ENCODE measurements around the gene TMEM163. TPM values are rescaled to one million over a fixed set of nuclear protein-coding genes. Genes with fewer than 3 reads are reported as not detected.
A peak's percentile ranks its signal among the peaks of the same experiment; 100 is the strongest.
"Not testable (repeated sequence)": the region's sequence is repeated elsewhere in the genome, so short reads cannot be mapped to it uniquely, and the experiment has no call there.

Gene TMEM163
- total RNA-seq, 2 donors from 2014 or later = 16.2 to 27.5 TPM

DNA sequence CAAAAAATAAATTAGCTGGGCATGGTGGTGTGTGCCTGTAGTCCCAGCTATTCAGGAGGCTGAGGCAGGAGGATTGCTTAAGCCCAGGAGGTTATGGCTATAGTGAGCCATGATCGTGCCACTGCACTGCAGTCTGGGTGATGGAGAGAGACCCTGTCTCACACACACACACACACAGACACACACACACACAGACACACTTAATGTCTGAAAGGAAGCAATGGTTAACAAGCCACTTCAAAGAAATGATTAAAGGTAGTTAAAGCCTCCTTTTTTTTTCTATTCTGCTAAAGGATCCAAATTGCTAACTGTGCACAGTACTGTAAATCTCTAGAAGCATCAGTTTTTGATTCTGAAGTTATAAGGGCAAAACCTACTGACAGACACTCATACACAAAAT is 211.1 kb downstream of the TMEM163 start:
- Histone ChIP-seq H3K36me3 (replicated peaks in 1 of 2; ENCODE audit: insufficient read depth in 1 of 2, low read depth in 2 of 2) (no peaks in the 10 kb centered on the region), H3K27ac (no peak overlapping the region), H3K4me1 (no peaks in the 10 kb centered on the region), H3K27me3 (no peaks in the 10 kb centered on the region), H3K4me3 (no peak overlapping the region), H3K9me3 (no peaks in the 10 kb centered on the region)
- intact Hi-C loops (cut with DNase I) = no loop called here
- ATAC-seq (no peak), DNase-seq (no peak)
- 91 to 95% methylated on average over 1 of the region's 1 CpG for WGBS, 2 donors
- no peak for TF ChIP-seq POLR2A (IDR thresholded peaks at IDR 0.05)
- TF ChIP-seq, protein P1, sequence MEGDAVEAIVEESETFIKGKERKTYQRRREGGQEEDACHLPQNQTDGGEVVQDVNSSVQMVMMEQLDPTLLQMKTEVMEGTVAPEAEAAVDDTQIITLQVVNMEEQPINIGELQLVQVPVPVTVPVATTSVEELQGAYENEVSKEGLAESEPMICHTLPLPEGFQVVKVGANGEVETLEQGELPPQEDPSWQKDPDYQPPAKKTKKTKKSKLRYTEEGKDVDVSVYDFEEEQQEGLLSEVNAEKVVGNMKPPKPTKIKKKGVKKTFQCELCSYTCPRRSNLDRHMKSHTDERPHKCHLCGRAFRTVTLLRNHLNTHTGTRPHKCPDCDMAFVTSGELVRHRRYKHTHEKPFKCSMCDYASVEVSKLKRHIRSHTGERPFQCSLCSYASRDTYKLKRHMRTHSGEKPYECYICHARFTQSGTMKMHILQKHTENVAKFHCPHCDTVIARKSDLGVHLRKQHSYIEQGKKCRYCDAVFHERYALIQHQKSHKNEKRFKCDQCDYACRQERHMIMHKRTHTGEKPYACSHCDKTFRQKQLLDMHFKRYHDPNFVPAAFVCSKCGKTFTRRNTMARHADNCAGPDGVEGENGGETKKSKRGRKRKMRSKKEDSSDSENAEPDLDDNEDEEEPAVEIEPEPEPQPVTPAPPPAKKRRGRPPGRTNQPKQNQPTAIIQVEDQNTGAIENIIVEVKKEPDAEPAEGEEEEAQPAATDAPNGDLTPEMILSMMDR (IDR thresholded peaks at IDR 0.05) = no peak

DNA sequence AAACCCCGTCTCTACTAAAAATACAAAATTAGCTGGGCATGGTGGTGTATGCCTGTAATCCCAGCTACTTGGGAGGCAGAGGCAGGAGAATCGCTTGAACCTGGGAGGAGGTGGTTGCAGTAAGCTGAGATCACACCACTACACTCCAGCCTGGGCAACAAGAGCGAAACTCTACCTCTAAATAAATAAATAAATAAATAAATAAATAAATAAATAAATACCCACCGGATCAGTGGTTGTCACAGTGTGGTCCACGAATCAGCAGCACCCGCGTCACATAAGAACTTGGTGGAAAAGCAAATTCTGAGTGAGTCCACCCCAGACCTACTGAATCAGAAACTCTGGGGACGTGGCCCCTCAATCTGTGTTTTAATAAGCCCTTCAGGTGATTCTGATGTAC is 211.6 kb downstream of the TMEM163 start:
- DNase-seq; H3K4me3 ChIP-seq; intact Hi-C loops (cut with DNase I); H3K36me3 ChIP-seq (replicated peaks in 1 of 2; ENCODE audit: insufficient read depth in 1 of 2, low read depth in 2 of 2); H3K4me1 ChIP-seq; H3K27ac ChIP-seq; H3K9me3 ChIP-seq; H3K27me3 ChIP-seq; ATAC-seq: not testable (repeated sequence)
- 86 to 92% methylated on average over 8 of the region's 8 CpGs for WGBS, 2 donors

- intact Hi-C loops (cut with DNase I) = no loop called here
- ATAC-seq = no peak
- WGBS, 2 donors = 88 to 89% methylated on average over 9 of the region's 9 CpGs
- Histone ChIP-seq H3K36me3 (replicated peaks in 1 of 2; ENCODE audit: insufficient read depth in 1 of 2, low read depth in 2 of 2) (no peaks in the 10 kb centered on the region), H3K27ac (peak overlapping the region in 1 of 4 donors; percentile 39), H3K4me3 (no peak overlapping the region), H3K9me3 (no peaks in the 10 kb centered on the region), H3K27me3 (no peaks in the 10 kb centered on the region), H3K4me1 (peaks cover 5% of the 10 kb centered on the region)
- no peak for DNase-seq
- TF ChIP-seq POLR2A (IDR thresholded peaks at IDR 0.05) = no peak
- TF ChIP-seq, protein P1 (IDR thresholded peaks at IDR 0.05) = no peak
Observed at GRCh38 chr2:134505446-134505845, 213.4 kb downstream of the TMEM163 start.

- ATAC-seq = peak; percentile 60
- Histone ChIP-seq H3K4me3 (no peak overlapping the region), H3K9me3 (no peaks in the 10 kb centered on the region), H3K27me3 (no peaks in the 10 kb centered on the region), H3K27ac (peak overlapping the region in 2 of 4 donors; percentile 29 to 62), H3K36me3 (replicated peaks in 1 of 2; ENCODE audit: insufficient read depth in 1 of 2, low read depth in 2 of 2) (no peaks in the 10 kb centered on the region), H3K4me1 (peaks cover 5% of the 10 kb centered on the region)
- TF ChIP-seq POLR2A (IDR thresholded peaks at IDR 0.05) = no peak
- TF ChIP-seq, protein P1 (IDR thresholded peaks at IDR 0.05) = no peak
- DNase-seq = peak in 1 of 4 donors; percentile 18
- WGBS, 2 donors = 78 to 81% methylated on average over 3 to 5 of the region's 5 CpGs
- intact Hi-C loops (cut with DNase I) = no loop called here
Observed at GRCh38 chr2:134504586-134505336, 214.0 kb downstream of the TMEM163 start.

- Histone ChIP-seq H3K27me3 (no peaks in the 10 kb centered on the region), H3K27ac (peak overlapping the region in 1 of 4 donors; percentile 16), H3K4me1 (peaks cover 5% of the 10 kb centered on the region), H3K9me3 (no peaks in the 10 kb centered on the region), H3K4me3 (no peak overlapping the region), H3K36me3 (replicated peaks in 1 of 2; ENCODE audit: insufficient read depth in 1 of 2, low read depth in 2 of 2) (no peaks in the 10 kb centered on the region)
- no peak for TF ChIP-seq POLR2A (IDR thresholded peaks at IDR 0.05)
- TF ChIP-seq, protein P1 (IDR thresholded peaks at IDR 0.05) = no peak
- WGBS, 2 donors = 52 to 70% methylated on average over 2 of the region's 2 CpGs
- intact Hi-C loops (cut with DNase I) = no loop called here
- no peak for DNase-seq
- no peak for ATAC-seq
Observed at GRCh38 chr2:134502104-134502503, 216.7 kb downstream of the TMEM163 start.

Measured in body of pancreas (tissue), 4 donors.